ENCODE results near the gene SALL1. TPM values are rescaled to one million over a fixed set of nuclear protein-coding genes. Genes with fewer than 3 reads are reported as not detected.

Gene SALL1
- total and polyA plus RNA-seq, 4 donors = not detected

DNA sequence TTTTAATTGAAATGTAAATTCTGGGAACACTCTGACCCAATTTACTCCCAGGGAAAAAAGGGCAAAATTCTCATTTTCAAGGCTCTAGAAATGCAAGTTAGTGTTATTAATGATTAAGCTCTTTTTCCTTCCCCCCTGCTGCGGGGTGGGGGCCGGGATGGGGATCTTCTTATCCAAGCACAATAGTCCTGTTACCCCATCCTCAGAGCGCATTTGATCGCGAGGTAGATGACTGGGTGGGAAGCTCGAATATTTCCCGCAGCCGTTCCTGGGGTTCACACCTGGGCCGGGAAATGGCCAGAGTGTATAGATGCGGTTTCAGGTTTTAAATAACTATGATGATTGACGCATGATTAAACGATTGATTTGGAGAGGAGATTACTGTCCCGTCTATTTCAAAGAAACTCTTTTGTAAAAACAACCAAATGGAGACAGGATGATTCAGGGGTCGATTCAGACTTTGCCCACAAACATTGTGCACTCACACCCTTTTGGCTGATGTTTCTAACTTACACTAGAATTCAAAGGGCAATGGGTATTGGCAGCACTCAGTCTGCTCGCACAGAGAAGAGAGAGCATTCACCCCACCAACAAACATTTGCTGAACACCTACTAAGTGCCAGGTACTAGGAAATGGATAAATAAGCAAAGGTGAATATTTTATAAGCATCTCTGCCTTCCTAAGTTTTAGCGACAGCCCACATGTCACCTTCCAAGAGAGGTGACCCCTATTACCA is 55.0 kb downstream of the SALL1 start:
- H3K27ac ChIP-seq (ENCODE audit: low read depth in 1 of 2, low read length in 2 of 2) = no peak overlapping the region
- H3K4me3 ChIP-seq (ENCODE audit: low read length in 2 of 2) = no peak overlapping the region
- H3K9me3 ChIP-seq (ENCODE audit: control insufficient read depth, low read length) = peaks cover 4% of the 10 kb centered on the region
- H3K36me3 ChIP-seq (ENCODE audit: control insufficient read depth in 1 of 2, insufficient read depth in 2 of 2, low read length in 1 of 2) = no peaks in the 10 kb centered on the region
- H3K4me1 ChIP-seq (ENCODE audit: control insufficient read depth in 1 of 2, insufficient read depth in 2 of 2, low read length in 2 of 2) = no peaks in the 10 kb centered on the region
- H3K27me3 ChIP-seq (ENCODE audit: control insufficient read depth in 1 of 2, insufficient read depth in 2 of 2, low read length in 1 of 2) = no peaks in the 10 kb centered on the region
- intact Hi-C loops (cut with DNase I) = no loop called here
- DNase-seq (no peak), ATAC-seq (ENCODE audit: low FRiP score) (no peak)
- 41% methylated on average over 16 of the region's 16 CpGs for WGBS, 2 donors

DNA sequence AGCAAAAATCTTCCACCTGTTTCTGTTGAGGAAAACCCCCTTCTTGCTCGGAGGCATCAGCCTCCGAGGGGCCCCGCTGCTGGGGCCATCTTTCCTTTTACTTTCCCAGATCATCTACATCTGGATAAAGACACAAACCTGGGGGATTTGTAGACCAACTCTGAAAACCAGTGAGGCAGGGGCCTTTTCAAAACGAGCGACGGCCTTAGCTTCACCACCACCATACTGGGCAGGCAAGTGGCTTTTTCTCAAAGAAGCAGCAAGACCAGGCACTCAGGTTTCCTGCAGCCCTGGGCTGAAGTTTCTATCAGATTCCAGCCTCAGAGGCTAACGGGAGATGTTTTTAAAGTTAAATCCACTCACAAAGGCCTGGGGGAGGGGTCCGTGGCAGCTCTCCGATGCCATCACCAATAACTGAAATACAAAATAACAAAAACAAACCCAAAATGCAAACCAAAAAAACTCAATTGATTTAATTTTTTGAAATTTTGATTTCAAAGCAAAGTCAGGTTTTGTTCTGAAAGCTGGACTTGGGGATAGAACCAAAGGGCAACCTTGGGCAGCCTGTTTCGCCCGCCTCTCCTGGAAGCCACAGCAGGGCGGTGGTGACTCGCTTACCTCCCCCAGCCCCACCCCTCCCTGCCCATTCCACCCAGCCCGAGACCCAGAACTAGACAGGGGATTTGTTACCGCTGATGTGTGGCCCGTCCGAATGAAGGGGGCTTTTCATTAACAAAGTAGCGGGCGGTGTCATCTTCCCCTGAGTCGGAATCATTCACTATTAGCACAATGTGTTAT is 55.8 kb downstream of the SALL1 start:
- H3K27ac ChIP-seq (ENCODE audit: low read depth in 1 of 2, low read length in 2 of 2) = no peak overlapping the region
- no peak overlapping the region for H3K4me3 ChIP-seq (ENCODE audit: low read length in 2 of 2)
- H3K4me1 ChIP-seq (ENCODE audit: control insufficient read depth in 1 of 2, insufficient read depth in 2 of 2, low read length in 2 of 2) = no peaks in the 10 kb centered on the region
- H3K36me3 ChIP-seq (ENCODE audit: control insufficient read depth in 1 of 2, insufficient read depth in 2 of 2, low read length in 1 of 2) = no peaks in the 10 kb centered on the region
- ATAC-seq (ENCODE audit: low FRiP score) (no peak), DNase-seq (no peak)
- intact Hi-C loops (cut with DNase I) = no loop called here
- no peaks in the 10 kb centered on the region for H3K27me3 ChIP-seq (ENCODE audit: control insufficient read depth in 1 of 2, insufficient read depth in 2 of 2, low read length in 1 of 2)
- H3K9me3 ChIP-seq (ENCODE audit: control insufficient read depth, low read length) = peaks cover 2% of the 10 kb centered on the region
- 30 to 31% methylated on average over 20 of the region's 20 CpGs for WGBS, 2 donors

DNA sequence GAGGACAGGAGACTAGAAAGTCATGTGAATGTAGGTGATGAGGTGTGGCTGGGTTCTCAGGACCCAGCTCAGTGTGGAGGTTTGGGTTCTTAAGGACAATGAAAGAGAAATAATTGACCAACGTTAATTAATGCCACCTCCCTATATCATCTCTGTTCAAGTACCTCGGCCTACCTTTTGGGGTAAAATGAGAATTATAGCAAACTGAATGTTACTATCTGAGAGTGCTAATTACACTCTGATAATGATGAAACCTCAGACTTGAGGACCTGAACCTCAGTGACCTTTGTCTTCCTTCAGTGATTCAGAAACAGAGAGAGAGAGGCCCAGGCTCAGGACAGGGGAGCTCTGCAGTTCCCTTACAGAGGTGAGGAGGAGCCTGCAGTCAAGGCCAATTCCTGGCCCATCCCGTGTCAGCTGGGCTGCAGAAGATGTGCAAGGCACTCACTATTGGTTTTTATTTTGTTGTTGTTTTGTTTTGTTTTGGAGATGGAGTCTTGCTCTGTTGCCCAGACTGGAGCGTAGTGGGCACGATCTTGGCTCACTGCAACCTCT is 57.3 kb downstream of the SALL1 start:
- intact Hi-C loops (cut with DNase I) = no loop called here
- peaks cover 2% of the 10 kb centered on the region for H3K9me3 ChIP-seq (ENCODE audit: control insufficient read depth, low read length)

More for the DNA sequence above, 57.3 kb downstream of the SALL1 start:
- no peak for DNase-seq
- no peak for ATAC-seq (ENCODE audit: low FRiP score)
- no peak overlapping the region for H3K27ac ChIP-seq (ENCODE audit: low read depth in 1 of 2, low read length in 2 of 2)
- WGBS, 2 donors = 49 to 75% methylated on average over 5 of the region's 5 CpGs
- no peaks in the 10 kb centered on the region for H3K4me1 ChIP-seq (ENCODE audit: control insufficient read depth in 1 of 2, insufficient read depth in 2 of 2, low read length in 2 of 2)
- H3K36me3 ChIP-seq (ENCODE audit: control insufficient read depth in 1 of 2, insufficient read depth in 2 of 2, low read length in 1 of 2) = no peaks in the 10 kb centered on the region
- H3K27me3 ChIP-seq (ENCODE audit: control insufficient read depth in 1 of 2, insufficient read depth in 2 of 2, low read length in 1 of 2) = no peaks in the 10 kb centered on the region
- no peak overlapping the region for H3K4me3 ChIP-seq (ENCODE audit: low read length in 2 of 2)
